Stimulated activated CD8-positive, alpha-beta memory T cell treated with anti-CD3 and anti-CD28 coated beads, Interleukin-2, amount 100 ng/mL, for 48 hours (primary cell): ENCODE data around the gene TTC7B.

ENCODE experiments used
- DNase-seq, 2 donors: peaks; one replicate each; pipeline ENCODE4 v3.0.0-alpha.2; 2020; ENCODE audit warnings: low read depth in 2 of 2

TTC7B gene

DNA sequence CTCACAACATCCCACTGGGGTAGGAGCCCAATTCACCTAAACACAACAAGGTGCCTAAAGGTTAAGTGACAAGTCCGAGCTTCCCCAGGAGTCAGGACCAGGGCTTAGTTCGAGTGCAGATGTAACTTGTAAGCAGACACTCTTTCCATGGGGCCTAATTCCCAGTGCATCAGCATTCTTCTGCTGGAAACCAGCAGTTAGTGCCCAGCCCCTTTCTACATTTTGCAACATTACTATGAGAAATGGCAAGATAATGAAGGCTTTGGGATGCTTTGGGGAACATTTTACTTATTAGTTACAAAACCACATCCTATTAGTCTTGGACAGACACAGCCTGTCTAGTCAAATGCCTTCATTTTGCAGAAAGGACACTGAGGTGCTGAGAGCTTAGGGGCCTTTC is 239.6 kb downstream of the TTC7B start:
- DNase-seq: no peak

DNA sequence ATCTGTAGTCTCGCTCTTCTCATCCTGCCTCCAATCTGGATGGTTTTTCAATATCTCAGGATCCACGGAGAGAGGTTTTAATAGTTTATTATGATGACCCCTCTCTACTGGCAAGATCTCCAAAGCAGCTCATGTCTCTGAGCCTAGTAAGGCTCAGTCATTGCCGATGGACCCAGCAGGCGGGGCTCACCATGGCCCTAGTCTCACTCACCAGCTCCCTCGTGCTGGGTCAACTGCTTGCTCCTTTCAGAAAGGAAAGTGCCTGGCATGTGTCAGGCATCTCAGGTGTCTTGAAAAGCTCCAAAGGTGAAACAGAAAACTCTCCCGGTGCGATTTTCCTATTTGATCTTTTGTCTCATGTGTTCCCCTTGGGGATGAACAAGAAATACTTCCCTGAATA is 240.4 kb downstream of the TTC7B start:
- no peak for DNase-seq

DNA sequence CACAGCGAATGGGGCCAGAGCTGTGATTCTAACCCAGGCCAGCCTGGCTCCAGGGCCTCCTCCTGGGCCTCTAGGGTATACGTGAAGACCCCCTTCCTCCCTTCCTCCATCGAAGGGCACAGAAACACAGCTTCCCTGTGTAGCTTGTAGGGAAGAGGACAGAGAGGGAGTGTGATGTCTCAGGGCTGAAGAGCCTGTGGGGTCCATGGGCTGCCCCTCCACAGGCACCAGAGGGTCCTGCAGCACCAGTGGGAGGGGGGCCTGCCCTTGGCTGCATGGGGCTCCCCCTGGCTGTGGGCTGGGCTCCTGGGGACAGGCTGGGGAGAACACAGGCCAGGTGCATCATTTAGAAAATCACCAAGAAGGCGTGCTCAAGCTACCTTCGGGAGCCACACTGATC is 240.9 kb downstream of the TTC7B start:
- no peak for DNase-seq

DNA sequence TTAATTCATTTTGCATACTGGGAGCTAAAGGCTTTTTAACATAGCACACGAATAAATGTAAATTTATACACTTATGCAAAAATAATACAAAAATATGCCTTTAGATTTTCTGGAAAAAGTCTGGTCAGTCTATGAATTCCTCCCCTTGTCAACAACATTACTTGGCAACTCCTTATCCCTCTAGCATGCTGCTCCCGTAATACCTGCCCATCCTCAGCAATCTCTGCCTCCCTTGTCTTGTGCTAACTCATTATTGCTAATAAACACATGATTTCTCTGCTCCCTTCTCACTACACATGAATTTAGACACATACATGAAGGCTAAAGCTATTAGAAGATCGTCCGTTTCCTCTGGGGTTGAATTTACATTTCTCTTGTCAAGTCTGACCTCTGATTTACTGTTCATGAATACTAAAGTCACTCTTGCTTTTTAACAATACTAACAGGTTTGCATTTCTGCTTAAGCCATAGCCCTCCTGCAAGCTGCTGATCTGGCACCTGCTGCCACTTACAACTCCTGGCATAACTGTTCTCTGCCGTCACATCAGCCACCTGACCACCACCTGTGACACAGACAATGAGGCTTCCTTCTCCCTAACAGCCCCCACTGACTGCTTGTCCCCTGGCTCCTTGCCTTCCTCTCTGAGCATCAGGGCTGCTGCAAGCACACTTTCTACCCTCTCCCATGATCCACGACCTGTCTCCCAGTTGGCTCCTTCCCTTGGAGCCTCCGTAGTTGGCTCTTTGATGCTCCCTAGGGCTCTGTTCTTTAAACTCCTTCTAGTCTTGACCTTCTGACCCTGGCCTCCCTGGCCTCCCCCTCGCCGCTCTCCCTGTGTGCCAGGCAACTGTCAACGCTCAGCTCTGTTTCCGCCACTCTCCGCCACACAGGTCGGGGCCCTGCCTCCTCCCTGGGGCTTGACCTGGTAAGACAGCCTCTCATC is 241.8 kb downstream of the TTC7B start:
- DNase-seq: no peak

DNA sequence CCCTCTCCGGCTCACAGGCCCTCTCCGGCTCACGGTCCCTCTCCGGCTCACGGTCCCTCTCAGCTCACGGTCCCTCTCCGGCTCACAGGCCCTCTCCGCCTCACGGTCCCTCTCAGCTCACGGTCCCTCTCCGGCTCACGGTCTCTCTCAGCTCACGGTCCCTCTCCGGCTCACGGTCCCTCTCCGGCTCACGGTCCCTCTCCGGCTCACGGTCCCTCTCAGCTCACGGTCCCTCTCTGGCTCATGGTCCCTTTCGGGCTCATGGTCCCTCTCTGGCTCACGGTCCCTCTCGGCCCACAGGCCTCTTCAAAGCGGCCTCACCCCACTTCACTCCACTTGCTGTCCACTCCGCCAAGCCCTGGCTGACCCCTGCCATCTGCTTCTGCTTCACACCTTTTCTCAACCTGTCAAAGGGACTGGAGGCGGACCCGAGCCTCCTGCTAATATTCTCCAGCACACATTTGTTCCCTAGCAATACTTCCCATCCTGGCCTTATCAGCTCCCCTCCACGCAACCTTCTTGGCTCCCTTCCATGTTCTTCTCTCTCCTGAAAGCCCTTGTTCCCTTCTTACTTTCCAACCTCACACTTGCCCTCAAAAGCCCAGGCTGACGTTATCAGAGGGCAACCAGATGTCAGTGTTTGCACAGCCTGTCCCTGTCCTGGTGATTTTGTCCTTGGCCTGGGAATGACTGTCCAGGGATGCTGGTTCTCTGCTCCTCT is 242.7 kb downstream of the TTC7B start:
- no peak for DNase-seq

DNA sequence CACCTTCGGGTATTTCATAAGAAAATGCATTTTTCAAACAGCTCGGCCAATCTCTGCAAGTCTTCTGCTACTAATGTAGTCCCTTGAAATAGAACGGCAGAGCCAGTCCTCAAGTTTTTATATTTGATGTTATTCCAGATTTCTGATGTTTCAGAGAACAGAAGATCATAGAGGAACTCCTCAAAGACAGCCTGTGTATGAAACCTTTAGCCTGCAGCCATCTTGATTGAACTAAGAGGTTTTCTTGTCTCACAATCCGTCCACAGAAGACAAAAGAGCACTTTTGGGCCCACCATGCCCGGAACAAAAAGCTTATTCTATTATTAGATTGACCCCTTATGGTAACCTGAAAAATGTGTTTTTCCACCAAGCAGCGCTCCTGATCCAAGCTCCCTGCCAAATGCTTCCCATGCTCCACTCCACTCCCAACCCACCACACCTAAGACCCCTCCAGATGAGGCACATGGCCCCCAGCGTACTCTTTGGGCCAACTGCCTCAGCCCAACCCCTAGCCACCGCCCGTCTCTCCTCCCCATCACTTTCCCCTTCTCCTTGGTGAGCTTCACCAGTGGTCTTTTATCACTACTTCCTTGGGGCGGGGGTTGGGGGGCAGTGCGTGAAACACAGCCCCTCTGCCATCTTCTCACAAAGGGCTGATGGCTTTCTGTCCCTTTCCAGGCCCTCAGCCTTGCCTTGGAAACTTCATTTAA is 243.6 kb downstream of the TTC7B start:
- DNase-seq: no peak

DNA sequence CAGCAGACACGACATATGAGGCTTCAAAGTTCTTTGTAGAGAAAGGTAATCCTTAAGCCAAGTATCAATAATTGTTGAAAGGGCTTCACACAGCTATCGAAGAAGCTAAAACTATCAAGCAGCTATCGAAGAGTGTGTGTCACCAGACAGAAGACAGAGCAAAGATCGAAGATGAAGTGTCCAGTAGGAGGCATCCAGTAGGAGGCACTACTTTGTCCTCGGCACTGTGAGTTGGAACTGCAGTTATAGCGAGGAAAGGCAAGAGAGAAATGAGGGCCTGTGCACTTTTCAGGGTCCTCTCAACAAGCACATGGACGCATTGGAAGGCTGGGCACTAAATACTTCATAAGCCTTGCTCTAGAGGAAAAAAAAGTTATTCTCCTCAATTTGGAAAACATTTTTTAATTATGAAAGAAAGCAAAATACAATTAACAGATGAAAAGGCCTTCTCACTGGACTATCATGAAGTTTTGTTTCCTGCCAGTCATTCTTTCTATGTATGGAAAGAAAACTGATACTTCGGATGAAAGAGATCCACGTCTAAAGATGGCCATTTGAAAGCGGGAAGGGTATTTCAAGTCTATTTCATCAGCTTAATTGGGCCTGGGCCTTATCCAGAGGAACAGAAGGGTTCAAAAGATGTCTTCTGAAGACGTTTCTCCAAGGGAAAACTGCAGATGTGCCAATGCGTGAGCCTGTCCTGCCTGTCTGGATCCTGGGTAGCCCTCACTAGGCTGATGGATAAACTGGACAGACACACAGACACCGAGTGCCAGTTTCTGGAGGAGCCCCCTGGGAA is 244.9 kb downstream of the TTC7B start:
- no peak for DNase-seq

DNA sequence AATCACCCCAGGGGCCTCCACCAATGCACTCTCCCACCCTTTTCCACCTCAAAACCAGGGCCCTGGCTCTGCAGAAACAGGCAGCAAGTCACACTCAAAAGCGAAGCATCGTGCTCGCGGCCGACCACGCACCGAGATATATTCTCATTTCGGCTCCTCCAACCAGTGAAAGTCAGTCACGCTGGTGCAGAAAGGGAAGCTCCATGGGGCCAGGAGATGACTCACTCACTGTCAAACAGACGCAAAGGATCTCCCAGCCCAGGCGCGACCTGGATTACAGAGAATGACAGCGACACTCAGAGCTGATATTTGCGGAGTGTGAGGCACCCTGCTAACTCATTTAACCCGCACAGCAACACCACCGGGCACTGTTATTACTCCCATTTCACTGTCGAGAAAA is 245.8 kb downstream of the TTC7B start:
- no peak for DNase-seq

DNA sequence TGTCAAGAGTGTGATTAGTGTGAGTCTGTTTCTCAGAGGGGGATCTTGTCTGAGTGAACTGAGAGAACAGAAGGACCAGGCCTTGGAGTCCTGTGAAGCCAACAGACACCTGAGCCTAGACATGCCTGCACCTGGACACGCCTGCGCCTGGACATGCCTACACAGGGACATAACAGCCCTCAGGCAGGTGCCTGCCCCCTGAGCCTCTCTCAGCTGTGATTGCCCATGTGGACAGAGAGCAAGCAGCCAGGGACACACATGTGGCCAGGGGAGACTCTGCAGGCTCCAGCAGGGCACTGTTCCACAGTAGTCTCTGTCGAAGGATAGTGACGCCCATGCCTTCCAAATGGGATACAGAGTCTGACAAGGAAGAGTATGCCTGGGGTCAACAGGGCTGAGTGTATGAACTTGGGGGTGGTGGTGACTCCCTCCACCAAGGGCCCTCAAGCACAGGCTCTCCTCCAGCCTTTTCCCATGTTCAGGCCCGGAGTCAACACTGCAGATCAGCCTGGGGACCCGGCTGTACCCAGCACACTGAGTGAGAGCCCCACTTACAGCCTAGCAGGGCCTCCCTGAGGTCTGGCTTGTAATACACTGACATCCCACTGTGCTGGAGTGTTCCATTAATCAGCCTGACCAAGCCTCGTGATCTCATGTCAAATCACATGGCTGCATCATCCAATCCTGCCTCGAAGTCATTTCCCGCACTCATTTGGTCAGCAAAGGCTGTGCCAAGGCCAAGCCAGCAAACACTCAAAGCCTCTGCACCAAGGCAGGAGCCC is 246.4 kb downstream of the TTC7B start:
- DNase-seq: no peak

DNA sequence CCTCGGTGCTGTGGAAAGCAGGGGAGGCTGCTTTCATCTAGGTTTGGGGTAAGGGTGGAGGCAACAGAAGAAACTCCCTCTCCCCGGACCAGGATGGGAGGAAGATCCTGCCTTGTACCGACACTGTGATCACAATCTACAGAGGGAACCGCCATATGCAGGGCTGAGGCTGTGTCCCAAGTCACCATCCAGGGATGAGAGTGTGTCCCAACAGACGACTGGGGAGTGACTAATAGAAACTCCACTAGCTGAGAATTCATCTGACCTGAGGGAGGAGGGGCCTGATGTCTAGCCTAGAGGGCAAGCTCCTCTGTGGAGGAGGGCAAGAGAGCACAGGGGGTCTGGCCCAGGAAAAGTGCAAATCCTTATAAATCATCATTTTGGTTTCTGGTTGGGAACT is 247.0 kb downstream of the TTC7B start:
- no peak for DNase-seq

DNA sequence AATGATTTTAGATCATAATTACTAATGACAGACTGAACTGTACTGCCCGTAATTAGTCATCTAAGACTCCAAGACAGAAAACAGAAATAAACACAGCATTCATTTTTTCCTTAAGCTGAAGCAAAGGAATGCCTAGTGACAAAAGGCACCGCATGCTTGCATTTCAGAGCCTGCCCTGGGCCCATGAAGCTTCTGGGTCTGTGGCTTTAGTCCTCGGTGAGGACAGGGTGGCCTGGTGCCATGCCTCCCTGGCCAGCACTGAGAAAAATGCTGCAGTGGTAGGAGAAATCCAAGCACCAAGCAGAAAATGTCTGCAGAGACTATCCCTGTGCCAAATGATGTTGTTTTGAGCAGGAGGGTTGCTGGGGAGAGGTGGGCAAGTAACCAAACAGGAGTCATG is 247.8 kb downstream of the TTC7B start:
- DNase-seq: no peak

DNA sequence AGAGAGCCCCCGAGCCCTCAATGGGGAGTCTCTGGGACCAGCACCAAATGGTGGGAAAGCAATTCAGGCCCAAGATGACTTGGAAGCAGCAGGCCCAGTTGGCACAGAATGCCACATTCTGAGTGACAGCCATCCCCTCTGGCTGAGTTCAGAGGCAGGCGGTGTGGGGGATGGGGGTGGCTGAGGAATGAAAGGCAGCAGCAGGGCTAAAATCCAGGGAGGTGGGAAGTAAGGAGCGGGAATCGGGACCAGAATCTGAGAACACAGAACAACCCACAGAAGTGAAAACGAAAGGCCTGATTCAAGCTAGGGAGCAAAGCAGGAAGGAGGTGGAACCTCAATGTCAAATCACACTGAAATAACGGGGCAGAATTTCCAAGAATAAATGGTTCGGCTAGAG is 248.2 kb downstream of the TTC7B start:
- DNase-seq: no peak

DNA sequence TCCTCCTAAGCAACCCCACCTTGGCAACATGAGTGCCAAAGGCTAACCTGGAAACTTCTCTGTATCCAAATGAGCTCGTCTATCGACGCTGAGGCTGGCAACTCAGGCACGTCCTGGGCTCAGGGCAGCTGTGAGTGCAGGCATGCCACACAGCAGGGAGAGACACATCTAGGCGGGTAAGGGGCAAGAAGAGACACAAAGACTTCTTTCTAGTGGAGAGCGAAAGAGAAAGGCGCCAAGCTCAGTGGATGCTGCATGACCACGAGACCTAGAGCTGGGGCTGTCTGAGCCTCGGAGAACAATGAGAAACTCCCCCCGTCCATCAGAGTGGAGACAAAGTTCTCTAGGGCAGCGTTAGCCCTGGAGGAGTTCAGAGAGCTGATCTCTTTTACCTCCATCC is 249.0 kb downstream of the TTC7B start:
- DNase-seq: no peak

DNA sequence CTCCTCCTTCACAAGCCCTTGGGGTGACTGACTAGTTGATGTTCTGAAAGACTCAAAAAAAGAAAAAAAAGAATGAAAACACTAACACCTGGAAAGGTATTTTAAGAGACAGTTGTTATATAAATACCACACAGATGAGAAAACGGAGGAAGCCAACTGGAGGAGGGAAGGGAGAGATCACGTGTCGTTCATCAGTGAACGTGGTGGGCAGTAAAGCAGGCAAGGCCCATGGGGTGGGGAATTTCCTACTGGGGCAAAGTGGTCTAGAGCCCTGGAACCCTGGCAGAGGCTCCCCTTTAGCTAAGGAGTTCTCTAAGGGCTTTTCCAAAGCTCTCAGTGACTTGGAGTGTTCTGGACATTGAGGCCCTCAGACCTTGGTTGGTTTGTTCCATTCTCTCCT is 249.7 kb downstream of the TTC7B start:
- DNase-seq: no peak

DNA sequence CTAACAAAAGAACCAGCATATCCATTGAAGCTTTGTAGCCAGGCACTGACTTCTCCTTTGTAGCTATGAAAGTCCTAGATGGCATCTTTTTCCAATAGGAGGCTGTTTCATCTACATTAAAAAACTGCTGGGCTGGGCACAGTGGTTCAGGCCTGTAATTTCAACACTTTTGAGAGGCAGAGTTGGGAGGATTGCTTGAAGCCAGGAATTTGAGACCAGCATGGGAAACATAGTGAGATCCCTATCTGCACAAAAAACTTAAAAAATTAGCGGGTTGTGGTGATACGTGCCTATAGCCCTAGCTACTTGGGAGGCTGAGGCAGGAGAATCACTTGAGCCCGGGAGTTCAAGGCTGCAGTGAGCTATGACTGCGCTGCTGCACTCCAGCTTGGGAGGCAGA is 251.7 kb downstream of the TTC7B start:
- no peak for DNase-seq

DNA sequence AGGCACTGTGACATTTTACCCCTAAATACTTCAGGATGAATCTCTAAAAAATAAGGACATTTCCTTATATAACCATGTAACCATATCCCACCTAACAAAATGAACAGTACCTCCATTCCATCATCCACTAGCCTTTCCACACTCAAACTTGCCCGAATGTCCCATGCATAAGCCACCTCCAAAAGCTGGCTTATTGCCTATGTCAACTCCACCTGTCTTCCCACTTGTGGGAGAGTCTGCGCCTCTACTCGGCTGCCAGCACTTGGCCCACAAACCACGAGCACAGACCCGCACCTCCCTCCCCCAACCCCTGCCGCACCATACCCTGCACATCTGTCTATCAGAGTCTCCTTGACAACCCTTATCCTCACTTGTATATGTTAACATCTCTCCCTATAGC is 253.6 kb downstream of the TTC7B start:
- no peak for DNase-seq

DNA sequence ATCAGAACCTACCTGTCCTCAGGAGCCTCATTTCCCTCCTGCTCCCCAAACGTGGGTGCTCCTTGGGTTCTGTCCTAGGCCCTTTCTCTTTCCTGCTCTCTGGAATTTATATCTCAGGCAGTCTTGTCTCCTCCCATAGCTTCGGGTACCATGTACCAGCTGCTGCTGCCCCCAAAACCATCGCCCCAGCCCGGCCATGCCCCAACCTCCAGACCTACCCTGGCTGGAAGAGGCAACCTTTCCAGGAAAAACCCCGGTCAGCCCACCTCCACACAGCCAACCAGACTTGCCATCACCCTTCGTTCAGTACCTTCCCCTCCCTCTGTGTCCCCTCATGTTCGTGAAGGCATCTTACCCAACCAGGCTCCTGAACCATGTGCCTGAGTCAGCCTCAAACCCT is 254.3 kb downstream of the TTC7B start:
- DNase-seq: no peak

DNA sequence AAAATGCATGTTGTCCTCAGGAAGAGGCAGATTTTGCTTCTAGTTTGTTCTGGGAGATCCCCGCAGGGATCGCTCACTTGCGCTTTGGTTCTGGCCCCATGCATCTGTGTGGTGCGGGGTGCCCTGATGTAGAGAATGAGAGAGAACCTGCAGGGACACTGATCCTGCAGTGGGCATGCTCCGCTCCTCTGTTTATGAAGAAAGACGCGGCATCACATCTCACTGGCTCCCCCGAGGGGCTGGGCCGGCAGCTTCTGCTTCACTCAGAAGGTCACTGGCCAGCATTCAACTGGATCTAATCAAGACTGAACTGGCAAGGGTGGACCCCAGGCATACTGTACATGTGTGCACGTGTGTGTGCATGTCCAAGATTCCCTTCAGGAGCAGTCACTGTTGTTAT is 255.2 kb downstream of the TTC7B start:
- DNase-seq: no peak

DNA sequence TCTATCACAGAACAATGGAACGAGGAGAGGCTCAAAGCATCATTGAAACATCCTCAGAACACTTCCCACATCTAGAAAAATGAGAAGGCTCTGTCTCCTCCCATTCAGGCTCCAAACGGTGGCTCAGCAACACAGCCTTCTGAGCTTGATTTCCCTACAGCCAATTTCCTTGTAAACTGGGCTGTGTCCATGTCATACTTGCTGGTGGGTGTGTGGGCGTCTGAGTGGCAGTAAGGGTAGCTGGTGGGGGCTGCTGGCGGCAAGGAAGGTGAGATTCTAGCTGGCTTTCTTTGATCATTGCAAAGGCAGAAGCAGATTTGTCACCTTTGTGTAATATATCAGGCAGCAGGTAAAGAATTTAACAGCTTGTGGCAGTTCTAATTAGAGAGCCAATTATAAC is 255.7 kb downstream of the TTC7B start:
- DNase-seq: no peak

DNA sequence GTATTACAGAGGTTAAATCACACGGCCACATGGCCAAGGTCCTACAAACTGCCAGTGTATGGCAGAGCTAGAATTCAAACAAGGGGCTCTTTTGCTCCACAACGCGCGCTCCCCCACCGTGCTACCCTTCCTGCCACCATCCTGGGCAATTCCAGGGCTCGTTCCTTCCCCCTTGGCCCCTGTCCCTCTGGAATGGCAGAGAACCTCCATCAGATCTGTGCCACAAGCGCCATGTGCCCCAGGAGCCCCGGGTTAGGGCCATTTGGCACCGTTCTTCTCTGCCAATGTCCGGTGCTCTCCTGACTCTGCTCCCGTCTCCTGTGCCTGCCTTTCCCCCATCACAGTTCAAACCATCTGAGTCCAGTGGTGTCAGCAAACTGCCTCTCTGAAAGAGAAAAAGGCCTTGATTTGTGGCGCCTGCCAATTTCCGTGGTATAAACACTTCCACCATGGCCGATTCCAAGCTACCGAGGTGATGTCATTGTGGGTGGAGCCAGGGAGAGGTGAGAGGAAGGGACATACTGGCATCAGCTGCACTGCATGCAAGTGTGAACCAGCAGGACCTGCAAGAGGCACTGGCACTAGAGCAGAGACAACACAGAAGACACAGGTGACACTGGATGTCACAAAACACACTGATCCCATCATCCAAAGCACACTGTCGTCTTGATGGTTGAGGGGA is 256.3 kb downstream of the TTC7B start:
- no peak for DNase-seq
